Keratinocyte (primary cell): ENCODE data around the gene CBFA2T3. TPM values are rescaled to one million over a fixed set of nuclear protein-coding genes. Genes with fewer than 3 reads are reported as not detected.

Experiments
- DNase-seq: peaks from one replicate; pipeline ENCODE4 v3.0.0-alpha.2; 2011; ENCODE audit warnings: low read depth, missing footprints, low spot score
- FAIRE-seq: peaks from 2 replicates; lab custom pipeline; 2011; peaks lifted over from hg19 to GRCh38; lab: Jason Lieb, UNC
- H2AFZ ChIP-seq: 2 replicates; pipeline ENCODE4 v1.6.0; 2012; ENCODE audit warnings: low read length, control low read depth, inconsistent platforms; ENCODE audit not compliant: control insufficient read depth
- H3K27ac ChIP-seq: 2 replicates; pipeline ENCODE4 v1.5.1; 2011; ENCODE audit warnings: low read length; ENCODE audit not compliant: control insufficient read depth, insufficient read depth
- H3K27me3 ChIP-seq: 3 replicates; pipeline ENCODE4 v1.6.0; 2011; ENCODE audit warnings: low read length; ENCODE audit not compliant: control insufficient read depth, insufficient read depth; ENCODE audit errors: extremely low read depth
- H3K36me3 ChIP-seq, 2 experiments: 2 replicates in 1 of 2; 3 replicates in 1 of 2; pipeline ENCODE4 v1.5.1; 2011; ENCODE audit warnings: low read length in 2 of 2, mild to moderate bottlenecking in 1 of 2; ENCODE audit not compliant: control insufficient read depth in 2 of 2, insufficient read depth in 2 of 2; ENCODE audit errors: extremely low read depth in 1 of 2
- H3K4me1 ChIP-seq: 3 replicates; pipeline ENCODE4 v1.5.1; 2011; ENCODE audit warnings: low read length; ENCODE audit not compliant: control insufficient read depth, insufficient read depth; ENCODE audit errors: extremely low read depth
- H3K4me2 ChIP-seq: 3 replicates; pipeline ENCODE4 v1.6.0; 2011; ENCODE audit warnings: low read depth, low read length; ENCODE audit not compliant: control insufficient read depth, insufficient read depth; ENCODE audit errors: extremely low read depth
- H3K4me3 ChIP-seq, 3 experiments: fragments of 200-600 bp in 1 of 3; sonication (generic) in 1 of 3; 2 replicates in 2 of 3; 3 replicates in 1 of 3; pipeline ENCODE4 v1.5.1; 2011 to 2016; ENCODE audit warnings: low read length in 3 of 3, mild to moderate bottlenecking in 3 of 3, control low read depth in 2 of 3, inconsistent platforms in 1 of 3, low read depth in 1 of 3, mixed read lengths in 1 of 3, mixed run types in 1 of 3, moderate library complexity in 1 of 3; ENCODE audit not compliant: control insufficient read depth in 2 of 3, insufficient read depth in 2 of 3; ENCODE audit errors: extremely low read depth in 1 of 3
- H3K79me2 ChIP-seq: 2 replicates; pipeline ENCODE4 v1.6.0; 2012; ENCODE audit warnings: low read length; ENCODE audit not compliant: control insufficient read depth, insufficient read depth
- H3K9ac ChIP-seq: 3 replicates; pipeline ENCODE4 v1.6.0; 2011; ENCODE audit warnings: low read length; ENCODE audit not compliant: control insufficient read depth, insufficient read depth; ENCODE audit errors: extremely low read depth
- H3K9me1 ChIP-seq: 3 replicates; pipeline ENCODE4 v1.6.0; 2011; ENCODE audit warnings: low read length; ENCODE audit not compliant: control insufficient read depth, insufficient read depth; ENCODE audit errors: extremely low read depth
- H3K9me3 ChIP-seq: 2 replicates; pipeline ENCODE4 v1.5.1; 2012; ENCODE audit warnings: low read depth, low read length; ENCODE audit not compliant: control insufficient read depth
- H4K20me1 ChIP-seq: 3 replicates; pipeline ENCODE4 v1.6.0; 2011; ENCODE audit warnings: low read length; ENCODE audit not compliant: control insufficient read depth, insufficient read depth; ENCODE audit errors: extremely low read depth
- EZH2 ChIP-seq: IDR thresholded peaks from one replicate; pipeline ENCODE4 v1.6.1; 2012; ENCODE audit warnings: inconsistent platforms, mild to moderate bottlenecking, low read length, moderate library complexity
- dilution Hi-C: fragments of 300-500 bp; cut with MboI; formaldehyde crosslinking; loops from one replicate; pipeline ENCODE4 v1.7.0; 2020; ENCODE audit warnings: low sequenced_read_pairs; ENCODE audit not compliant: extremely low pct_ligation_motif_present
- polyA plus RNA-seq, 5 experiments: library from polyadenylated mRNA; depleted of rRNA in 3 of 5; stranded (reverse) in 3 of 5; stranded (forward) in 1 of 5; unstranded in 1 of 5; fragments of >200 nt; gene quantifications; 1 replicate in 1 of 5; 2 replicates in 3 of 5; 3 replicates in 1 of 5; pipeline versions ENCODE4 v1.2.1 to v1.2.3, GENCODE V29; 2011 to 2012; ENCODE audit warnings: missing spikeins in 2 of 5, low read depth in 1 of 5, low replicate concordance in 1 of 5
- TF ChIP-seq, protein P1 (sequence below), 3 experiments: IDR thresholded peaks in 1 of 3; conservative IDR thresholded peaks in 1 of 3; optimal IDR thresholded peaks in 1 of 3; 2 replicates in 2 of 3; 3 replicates in 1 of 3; pipeline versions ENCODE3 to v1.5.1; 2011; ENCODE audit warnings: low read length in 3 of 3, mild to moderate bottlenecking in 3 of 3, moderate library complexity in 2 of 3, control low read depth in 1 of 3, inconsistent platforms in 1 of 3; ENCODE audit not compliant: insufficient read depth in 2 of 3; ENCODE audit errors: extremely low read depth in 1 of 3

The CBFA2T3 gene
- polyA plus RNA-seq, 1 donor (not counting 4 experiments of a cell fraction or from before 2014, with no cell fraction given): 0.08 TPM

DNA sequence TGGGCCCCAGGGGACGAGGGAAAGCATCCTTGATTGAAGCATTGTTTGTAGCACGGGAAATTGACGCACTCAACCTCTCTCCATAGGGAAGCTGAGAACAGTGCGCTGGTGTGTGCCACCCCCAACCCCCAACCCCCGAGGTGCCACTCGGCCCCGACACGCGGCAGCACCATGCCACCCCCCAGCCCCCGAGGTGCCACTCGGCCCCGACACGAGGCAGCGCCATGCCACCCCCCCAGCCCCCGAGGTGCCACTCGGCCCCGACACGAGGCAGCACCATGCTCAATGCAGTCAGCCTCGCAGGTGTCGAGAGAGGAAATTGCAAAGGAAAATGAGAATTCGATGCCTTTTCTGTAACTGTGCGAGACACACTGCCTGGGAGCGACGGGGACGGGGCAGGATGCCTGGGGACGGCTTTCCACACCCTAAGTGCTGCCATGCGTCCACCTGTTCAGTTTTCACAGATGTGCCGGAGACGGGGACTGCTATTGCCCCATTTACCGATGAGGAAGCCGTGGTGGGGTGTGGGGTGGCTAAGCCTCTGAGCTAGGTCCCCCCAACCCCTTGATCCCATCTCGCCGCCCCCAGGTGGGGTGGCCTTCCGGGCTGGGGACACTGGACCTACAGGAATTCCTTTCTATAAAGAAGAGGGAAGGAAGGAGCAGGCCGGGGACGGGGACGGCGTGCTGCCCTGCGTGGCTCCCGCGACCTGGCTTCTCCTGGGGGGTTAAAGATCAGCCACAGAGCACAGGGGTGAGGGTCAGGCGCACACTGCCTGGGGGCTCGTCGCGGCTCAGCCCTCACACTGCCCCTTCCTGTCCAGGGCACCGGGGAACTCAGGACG, 9.8 kb downstream of the CBFA2T3 start:
- Histone ChIP-seq H4K20me1 (no peaks in the 10 kb centered on the region), H3K27ac (no peak overlapping the region), H3K4me1 (no peaks in the 10 kb centered on the region), H3K36me3 (no peaks in the 10 kb centered on the region), H3K9me3 (no peaks in the 10 kb centered on the region), H2AFZ (no peak overlapping the region), H3K4me2 (no peak overlapping the region), H3K79me2 (no peaks in the 10 kb centered on the region), H3K9me1 (no peaks in the 10 kb centered on the region), H3K9ac (no peak overlapping the region), H3K27me3 (peaks cover 38% of the 10 kb centered on the region), H3K4me3 (no peak overlapping the region)
- no peak for TF ChIP-seq EZH2
- TF ChIP-seq, protein P1, sequence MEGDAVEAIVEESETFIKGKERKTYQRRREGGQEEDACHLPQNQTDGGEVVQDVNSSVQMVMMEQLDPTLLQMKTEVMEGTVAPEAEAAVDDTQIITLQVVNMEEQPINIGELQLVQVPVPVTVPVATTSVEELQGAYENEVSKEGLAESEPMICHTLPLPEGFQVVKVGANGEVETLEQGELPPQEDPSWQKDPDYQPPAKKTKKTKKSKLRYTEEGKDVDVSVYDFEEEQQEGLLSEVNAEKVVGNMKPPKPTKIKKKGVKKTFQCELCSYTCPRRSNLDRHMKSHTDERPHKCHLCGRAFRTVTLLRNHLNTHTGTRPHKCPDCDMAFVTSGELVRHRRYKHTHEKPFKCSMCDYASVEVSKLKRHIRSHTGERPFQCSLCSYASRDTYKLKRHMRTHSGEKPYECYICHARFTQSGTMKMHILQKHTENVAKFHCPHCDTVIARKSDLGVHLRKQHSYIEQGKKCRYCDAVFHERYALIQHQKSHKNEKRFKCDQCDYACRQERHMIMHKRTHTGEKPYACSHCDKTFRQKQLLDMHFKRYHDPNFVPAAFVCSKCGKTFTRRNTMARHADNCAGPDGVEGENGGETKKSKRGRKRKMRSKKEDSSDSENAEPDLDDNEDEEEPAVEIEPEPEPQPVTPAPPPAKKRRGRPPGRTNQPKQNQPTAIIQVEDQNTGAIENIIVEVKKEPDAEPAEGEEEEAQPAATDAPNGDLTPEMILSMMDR (optimal IDR thresholded peaks at IDR 0.05 in 1 of 3, IDR thresholded peaks at IDR 0.05 in 1 of 3, conservative IDR thresholded peaks at IDR 0.05 in 1 of 3; ENCODE audit: extremely low read depth in 1 of 3, insufficient read depth in 2 of 3, low read length in 3 of 3): no peak
- dilution Hi-C loops: no loop called here
- FAIRE-seq: no peak
- DNase-seq: no peak

DNA sequence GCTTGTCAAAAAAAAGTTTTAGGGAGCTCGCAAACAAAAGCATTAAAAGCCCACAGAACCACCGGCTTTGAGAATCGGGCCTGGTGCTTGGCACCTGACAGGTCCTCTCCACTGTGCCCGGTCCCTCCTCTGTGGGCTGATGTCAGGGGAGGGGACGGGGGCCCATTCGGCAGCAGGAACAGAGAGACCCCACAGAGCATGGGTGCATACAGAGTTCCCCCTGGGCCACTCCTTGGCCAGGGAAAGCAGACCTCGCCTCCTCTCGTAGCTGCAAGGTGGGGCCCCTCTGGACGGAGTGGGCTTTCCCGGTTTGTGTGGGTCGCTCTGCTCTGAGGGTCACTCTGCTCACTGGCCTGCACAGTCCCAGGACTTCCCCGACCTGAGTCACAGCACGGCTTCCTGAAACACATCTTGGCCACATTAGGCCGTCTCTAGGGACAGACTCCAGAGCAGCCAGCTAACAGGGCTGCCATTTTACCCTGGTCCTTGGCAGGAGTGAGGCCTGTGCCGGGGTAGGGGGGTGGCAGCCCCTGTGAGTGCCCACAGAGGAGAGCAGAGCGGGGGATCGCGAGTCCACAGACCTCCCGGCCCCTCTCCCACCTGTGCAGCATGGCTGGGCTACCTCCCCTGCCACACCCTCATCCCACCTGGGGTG, 11.1 kb downstream of the CBFA2T3 start:
- Histone ChIP-seq H3K4me1 (no peaks in the 10 kb centered on the region), H3K36me3 (no peaks in the 10 kb centered on the region), H3K9ac (no peak overlapping the region), H2AFZ (no peak overlapping the region), H3K27me3 (peaks cover 33% of the 10 kb centered on the region), H3K27ac (no peak overlapping the region), H3K4me2 (no peak overlapping the region), H3K4me3 (no peak overlapping the region), H3K9me1 (no peaks in the 10 kb centered on the region), H4K20me1 (no peaks in the 10 kb centered on the region), H3K9me3 (no peaks in the 10 kb centered on the region), H3K79me2 (no peaks in the 10 kb centered on the region)
- dilution Hi-C loops: no loop called here
- no peak for DNase-seq
- TF ChIP-seq, protein P1 (optimal IDR thresholded peaks at IDR 0.05 in 1 of 3, IDR thresholded peaks at IDR 0.05 in 1 of 3, conservative IDR thresholded peaks at IDR 0.05 in 1 of 3; ENCODE audit: extremely low read depth in 1 of 3, insufficient read depth in 2 of 3, low read length in 3 of 3): no peak
- TF ChIP-seq EZH2: no peak
- FAIRE-seq: no peak
